Suppressor macrophage treated with lipopolysaccharide for 4 hours (primary cell): ENCODE results near the gene TESK2.
"Not testable (repeated sequence)": the region's sequence is repeated elsewhere in the genome, so short reads cannot be mapped to it uniquely, and the experiment has no call there.

ENCODE experiments used
- DNase-seq: peaks from one replicate; pipeline ENCODE4 v3.0.0-alpha.2; 2020

The TESK2 gene

GRCh38 chr1:45470306-45470798, 20.6 kb downstream of the TESK2 start:
- DNase-seq, result no peak

- DNase-seq, result not testable (repeated sequence)
Observed at GRCh38 chr1:45467353-45467752, 23.6 kb downstream of the TESK2 start.

GRCh38 chr1:45465277-45465676, 25.7 kb downstream of the TESK2 start:
- no peak for DNase-seq

GRCh38 chr1:45458894-45459293, 32.1 kb downstream of the TESK2 start:
- DNase-seq, result no peak

- no peak for DNase-seq
Observed at GRCh38 chr1:45456531-45456930, 34.4 kb downstream of the TESK2 start.

- no peak for DNase-seq
Observed at GRCh38 chr1:45455162-45455561, 35.8 kb downstream of the TESK2 start.

- no peak for DNase-seq
Observed at GRCh38 chr1:45454464-45454863, 36.5 kb downstream of the TESK2 start.

- no peak for DNase-seq
Observed at GRCh38 chr1:45452503-45452902, 38.5 kb downstream of the TESK2 start.

GRCh38 chr1:45448357-45448756, 42.6 kb downstream of the TESK2 start:
- DNase-seq, result no peak

- no peak for DNase-seq
Observed at GRCh38 chr1:45446950-45447672, 43.9 kb downstream of the TESK2 start.

GRCh38 chr1:45446530-45446929, 44.4 kb downstream of the TESK2 start:
- DNase-seq, result no peak

- DNase-seq, result no peak
Observed at GRCh38 chr1:45444609-45445131, 46.3 kb downstream of the TESK2 start.

GRCh38 chr1:45443580-45444446, 47.1 kb downstream of the TESK2 start:
- no peak for DNase-seq

- DNase-seq, result no peak
Observed at GRCh38 chr1:45442272-45442671, 48.7 kb downstream of the TESK2 start.

- peak; percentile 31 for DNase-seq
Observed at GRCh38 chr1:45437323-45437722, 53.6 kb downstream of the TESK2 start.

- DNase-seq, result peak; percentile 61
Observed at GRCh38 chr1:45430490-45430889, 60.5 kb downstream of the TESK2 start.

GRCh38 chr1:45429561-45430159, 61.3 kb downstream of the TESK2 start:
- DNase-seq, result no peak

- DNase-seq, result peak; percentile 47
Observed at GRCh38 chr1:45423906-45424678, 66.9 kb downstream of the TESK2 start.

GRCh38 chr1:45421935-45422334, 69.0 kb downstream of the TESK2 start:
- DNase-seq, result no peak

GRCh38 chr1:45414746-45415145, 76.2 kb downstream of the TESK2 start:
- DNase-seq, result no peak

GRCh38 chr1:45412899-45413298, 78.1 kb downstream of the TESK2 start:
- peak; percentile 17 for DNase-seq

- no peak for DNase-seq
Observed at GRCh38 chr1:45411510-45411899, 79.5 kb downstream of the TESK2 start.
